Fibroblast of skin of right quadriceps (primary cell): ENCODE results near the gene CAMTA1.
"Not testable (repeated sequence)": the region's sequence is repeated elsewhere in the genome, so short reads cannot be mapped to it uniquely, and the experiment has no call there.

Experiments
- DNase-seq: peaks from one replicate; pipeline ENCODE4 v3.0.0-alpha.2; 2013

CAMTA1 gene

DNA sequence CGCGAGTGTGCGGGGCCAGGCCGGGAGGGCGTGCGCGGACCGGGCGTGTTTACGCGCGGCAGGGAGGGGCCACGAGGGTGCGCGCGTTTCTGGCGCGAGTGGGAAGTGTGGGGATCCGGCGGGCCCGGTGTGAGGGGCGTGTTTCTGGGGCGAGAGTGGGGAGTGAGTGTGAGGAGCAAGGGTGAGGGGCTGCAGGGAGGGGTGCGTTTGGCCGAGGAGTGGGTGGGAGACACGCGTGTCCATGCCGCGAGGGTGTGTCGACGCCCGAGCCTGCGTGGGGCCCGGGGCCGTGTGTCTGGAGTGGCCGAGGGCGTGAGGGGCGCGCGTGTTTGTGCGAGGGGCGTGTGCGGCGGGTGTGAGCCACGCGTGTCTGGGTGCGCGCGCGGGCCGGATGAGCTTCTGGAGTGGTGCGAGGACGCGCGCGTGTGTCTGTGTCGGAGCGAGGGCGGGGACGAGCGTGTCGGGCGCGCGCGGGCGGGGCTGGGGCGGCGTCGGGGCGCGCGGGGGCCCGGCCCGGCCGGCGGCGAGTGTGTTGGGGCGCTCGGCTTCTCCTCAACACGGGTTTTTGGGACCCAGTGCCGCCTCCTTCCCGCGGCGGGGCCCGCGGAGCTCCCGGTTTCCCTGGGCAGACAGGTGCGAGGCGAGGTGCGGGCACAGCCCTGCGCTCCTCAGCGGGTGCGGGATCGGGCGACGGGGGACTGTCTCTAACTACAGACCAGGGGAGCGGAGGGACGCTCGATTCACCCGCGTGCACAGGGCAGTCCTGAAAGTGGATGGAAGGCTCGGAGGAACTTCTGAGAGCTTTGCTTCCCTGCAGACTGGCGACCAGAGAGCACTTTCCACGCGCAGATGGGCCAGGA, 920.0 kb downstream of the CAMTA1 start:
- no peak for DNase-seq

DNA sequence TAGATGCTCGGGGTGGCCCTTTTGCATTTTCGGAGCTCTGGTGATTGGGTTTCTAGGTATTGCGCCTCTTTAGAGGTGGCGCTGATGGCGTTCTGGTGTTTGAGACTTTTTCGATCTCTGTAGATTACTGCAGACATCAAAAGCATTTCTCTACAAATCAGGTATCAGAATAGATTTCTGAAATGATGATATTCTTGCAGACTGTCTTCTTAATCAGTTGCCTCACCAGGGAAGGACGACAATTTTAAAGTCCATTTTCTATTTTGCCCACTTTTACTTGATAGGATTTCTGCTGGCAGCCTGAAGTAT, 920.6 kb downstream of the CAMTA1 start:
- DNase-seq: no peak

DNA sequence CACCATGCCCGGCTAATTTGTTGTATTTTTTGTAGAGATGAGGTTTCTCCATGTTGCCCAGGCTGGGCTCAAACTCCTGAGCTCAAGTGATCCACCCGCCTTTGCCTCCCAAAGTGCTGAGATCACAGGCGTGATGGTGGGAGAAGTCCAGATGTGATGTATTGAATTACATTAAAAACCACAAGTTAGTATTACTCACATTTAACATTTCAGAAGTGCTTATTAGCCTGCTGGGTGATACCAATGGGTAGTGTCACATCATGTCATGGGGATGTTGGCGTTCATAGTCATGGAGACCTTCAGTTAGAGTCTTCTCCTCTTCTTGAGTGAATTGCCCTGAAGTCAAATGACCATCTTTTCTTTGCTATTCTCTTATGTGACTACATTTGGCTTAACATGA, 922.3 kb downstream of the CAMTA1 start:
- peak; percentile 45 for DNase-seq

DNA sequence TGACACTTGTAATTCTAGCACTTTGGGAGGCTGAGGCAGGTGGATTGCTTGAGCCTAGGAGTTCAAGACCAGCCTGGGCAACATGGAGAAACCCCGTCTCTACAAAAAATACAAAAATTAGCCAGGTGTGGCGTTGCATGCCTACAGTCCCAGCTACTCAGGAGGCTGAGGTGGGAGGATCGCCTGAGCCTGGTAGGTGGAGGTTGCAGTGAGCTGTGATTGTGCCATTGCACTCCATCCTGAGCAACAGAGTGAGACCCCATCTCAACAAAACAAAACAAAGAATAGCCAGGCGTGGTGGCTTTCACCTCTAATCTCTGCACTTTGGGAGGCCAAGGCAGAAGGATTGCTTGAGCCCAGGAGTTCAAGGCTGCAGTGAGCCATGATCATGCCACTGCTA, 922.8 kb downstream of the CAMTA1 start:
- not testable (repeated sequence) for DNase-seq

DNA sequence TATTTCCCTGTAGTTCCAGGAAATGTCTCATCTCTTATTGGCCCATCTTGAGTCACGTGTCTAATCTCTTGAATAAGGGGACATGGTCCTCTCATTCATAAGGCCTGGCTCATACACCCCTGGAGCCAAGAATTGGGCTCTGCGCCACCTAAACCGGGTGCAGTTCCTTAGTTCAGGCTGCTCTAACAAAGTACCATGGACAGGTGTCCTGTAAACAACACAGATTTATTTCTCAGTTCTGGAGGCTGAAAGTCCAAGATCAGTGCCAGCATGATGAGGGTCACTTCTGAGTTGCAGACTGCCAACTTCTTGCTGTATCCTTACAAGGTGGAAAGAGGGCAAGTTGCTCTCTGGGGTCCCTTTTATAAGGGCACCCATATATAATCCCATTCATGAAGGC, 925.6 kb downstream of the CAMTA1 start:
- DNase-seq: no peak

DNA sequence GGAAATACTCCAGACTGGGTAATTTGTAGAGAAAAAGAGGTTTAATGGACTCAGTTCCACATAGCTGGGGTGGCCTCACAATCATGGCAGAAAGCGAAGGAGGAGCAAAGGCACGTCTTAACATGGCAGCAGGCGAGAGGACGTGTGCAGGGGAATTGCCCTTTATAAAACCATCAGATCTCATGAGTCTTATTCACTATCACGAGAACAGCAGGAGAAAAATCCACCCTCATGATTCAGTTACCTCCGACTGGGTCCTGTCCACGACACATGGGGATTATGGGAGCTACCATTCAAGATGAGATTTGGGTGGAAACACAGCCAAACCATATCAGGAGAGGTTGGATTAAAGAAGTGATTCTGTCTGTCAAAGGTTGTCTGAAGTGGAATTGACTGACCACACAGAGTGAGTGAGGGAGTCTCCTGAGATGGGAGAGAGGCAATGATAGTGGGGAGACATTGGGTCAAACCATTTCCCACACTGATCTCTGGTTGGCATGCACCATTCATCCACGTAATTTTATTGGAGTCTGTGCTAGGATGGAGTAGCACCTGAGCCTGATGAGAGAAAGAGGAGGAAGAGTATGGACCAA, 927.6 kb downstream of the CAMTA1 start:
- DNase-seq: no peak

DNA sequence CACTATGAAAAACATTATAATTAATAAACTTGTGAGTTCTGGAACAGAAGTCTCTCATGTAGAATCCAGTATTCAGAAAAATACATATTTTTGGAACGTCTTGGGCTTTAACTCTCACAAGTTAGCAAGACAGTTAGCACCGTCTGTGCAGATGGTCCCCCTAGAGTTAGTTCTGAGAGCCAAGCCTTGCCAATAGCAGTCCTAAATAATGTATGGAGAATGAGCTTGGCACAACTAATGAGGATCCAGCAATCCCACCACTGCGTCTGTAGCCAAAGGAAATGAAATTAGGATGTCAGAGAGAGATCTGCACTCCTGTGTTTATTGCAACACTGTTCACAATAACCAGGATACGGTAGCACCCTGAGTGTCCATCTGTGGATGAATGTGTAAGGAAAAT, 931.3 kb downstream of the CAMTA1 start:
- DNase-seq: no peak

DNA sequence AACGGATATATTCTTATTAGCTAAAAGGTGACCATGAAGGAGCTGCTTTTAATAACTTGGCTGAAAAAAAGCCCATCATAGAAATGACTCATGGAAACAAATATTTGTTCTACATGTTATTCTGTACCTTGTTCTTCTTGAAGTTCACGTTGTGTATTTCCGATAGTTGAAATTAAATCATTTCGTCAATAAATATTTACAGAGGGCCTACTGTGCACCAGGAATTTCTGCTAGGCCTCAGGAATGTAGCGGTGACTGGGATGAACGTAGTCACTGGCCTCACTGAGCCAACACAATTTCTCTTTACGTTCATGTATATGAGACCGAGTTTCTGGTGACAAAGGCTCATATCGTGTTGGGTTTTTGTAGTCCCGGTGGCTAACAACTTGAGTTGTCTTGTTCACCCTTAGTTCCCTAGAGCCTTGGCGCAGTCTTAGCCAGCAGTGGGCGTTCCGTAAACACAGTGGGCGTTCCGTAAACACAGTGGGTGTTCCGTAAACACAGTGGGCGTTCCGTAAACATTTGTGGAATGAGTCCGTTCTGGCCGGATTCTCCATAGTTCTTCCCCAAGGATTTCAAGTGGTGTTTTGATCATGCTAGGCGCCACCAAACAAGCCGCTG, 932.6 kb downstream of the CAMTA1 start:
- no peak for DNase-seq

DNA sequence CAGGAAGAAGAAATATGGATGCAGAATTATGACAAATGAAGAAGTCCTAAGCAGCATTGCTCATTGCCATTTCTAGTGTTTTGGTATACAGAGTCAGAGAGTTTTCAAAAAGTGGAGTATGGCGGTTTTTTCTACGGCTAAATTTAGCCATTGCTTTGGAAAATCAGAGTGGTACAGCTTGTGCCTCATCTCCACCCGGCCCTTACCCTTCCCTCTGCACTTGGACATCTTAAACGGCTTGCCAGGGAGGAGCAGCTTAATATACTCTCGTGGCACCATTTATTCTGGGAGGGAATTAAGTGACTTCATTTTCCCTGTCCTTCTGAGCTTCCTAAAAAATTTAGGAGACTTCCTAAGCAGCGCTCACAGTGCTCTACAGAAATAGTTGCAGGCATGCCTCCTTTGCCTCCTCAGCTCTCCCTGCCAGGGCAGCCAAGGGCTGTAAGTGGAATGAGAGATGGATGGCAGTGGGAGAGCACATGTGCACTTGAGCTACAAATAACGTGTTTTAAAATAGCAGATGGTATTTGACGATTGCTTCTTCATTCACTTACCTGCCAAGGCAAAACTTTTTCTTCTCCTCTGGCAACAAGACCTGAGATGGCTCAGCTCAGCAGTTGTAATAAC, 934.3 kb downstream of the CAMTA1 start:
- no peak for DNase-seq

DNA sequence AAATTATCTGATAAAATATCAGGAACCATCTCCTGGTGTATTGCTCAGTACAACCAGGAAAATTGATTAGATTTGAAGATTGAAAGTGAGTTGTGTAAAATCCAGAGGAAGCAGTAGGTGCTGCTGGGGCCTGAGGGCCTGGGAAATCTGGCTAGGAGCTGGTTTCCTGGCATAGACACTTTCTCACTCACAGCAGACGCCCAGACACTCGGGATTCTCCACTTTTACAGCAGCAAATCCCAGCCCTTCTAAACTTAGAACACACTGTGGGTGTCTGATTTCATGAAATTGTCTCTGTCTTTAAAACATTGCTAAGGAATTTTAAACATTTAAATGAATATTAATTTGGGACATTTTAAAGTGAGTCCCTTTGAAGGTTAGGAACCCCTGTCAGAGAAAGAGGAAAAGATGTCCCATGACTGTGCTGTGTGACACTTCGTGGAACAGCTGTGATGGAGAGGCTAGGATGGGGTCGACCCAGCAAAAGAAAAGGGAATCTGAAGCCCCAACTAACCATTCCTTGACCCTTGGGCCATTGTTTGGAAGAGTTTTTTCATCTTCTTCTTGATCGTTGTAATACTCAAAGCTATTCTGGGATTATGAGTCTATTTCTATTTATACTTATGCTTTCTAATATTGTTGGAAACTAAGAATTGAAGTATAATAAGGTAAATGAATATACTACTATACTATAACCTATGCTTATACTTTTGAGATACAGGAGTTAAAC, 936.9 kb downstream of the CAMTA1 start:
- DNase-seq: no peak

DNA sequence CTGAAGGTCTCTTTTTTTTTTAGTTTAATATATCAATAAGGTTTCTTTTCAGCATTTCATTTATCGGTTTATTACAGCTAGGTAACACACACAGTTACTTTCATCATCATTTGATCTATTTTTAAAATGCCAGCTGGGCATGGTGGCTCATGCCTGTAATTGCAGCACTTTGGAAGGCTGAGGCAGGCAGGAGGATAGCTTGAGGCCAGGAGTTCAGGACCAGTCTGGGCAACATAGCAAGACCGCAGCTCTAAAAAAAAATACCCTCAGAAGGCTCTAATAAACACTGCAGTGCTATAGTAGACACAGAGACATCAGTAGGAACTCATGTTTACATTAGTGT, 937.4 kb downstream of the CAMTA1 start:
- DNase-seq: no peak

DNA sequence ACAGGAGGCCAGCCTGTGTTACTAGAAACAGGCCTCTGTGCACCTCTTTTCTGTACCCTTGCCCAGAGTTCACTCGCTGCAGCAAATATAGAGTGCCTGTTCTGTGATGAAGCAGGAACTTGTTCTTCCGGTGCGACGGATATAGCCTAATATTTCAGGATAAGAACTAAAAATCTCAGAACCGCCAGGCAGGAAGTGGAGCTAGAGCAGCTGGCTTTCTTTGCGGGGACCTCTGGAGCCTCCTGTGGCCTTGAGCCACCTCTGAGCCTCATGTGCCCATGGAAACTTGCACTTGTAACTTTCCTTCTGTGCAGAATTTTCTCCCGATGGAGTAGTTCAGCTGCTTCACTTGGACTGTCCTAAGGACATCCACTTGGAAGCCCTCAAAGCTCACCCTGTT, 941.4 kb downstream of the CAMTA1 start:
- no peak for DNase-seq

DNA sequence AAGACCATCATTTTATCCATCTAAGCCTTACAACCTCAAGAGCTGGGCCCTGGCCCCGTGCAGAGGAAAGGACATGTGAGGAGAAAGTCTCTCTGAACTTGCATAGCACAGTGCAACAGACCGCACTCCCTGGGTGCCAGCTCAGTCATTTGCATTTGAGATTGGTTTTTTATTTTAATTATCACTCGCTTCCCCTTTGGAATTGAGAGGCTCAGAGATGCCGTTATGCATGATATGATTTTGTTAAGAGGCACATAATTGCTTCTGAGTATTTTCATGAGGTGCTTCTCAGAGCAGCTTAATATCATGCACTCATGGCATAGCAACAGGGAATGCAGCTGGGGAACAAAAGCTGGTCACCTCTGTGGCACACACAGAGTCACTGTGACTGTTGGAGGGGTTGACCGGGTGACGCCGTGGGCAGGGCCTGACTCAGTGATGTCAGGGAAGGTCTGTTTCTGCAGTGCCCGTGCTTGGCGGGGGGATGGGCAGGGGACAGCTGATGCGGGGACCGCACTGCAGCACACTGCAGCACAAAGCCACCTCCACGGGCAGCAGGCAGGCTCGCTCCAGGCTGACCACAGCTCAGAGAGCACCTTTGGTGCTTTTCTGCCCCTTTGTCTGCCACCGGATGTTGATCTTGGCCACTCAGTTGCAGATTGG, 942.7 kb downstream of the CAMTA1 start:
- DNase-seq: no peak

DNA sequence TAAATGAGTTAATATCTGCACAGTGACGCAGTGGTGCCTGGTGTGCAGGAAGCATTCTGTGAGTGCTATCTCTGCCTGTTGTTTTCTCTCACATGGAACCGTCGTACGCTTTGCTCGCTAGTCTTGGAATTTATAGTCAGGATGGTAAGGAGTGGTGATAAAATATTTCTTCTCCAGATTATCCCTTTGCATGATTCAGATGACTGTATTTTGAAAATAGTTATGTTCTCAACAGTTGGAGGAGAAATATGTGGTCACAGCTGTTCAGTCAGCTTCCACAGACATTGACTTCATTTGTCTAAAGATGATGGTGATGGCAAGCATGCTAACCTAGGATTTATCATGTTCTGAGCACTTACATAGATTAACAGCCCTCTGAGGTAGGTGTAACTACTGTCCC, 944.5 kb downstream of the CAMTA1 start:
- no peak for DNase-seq

DNA sequence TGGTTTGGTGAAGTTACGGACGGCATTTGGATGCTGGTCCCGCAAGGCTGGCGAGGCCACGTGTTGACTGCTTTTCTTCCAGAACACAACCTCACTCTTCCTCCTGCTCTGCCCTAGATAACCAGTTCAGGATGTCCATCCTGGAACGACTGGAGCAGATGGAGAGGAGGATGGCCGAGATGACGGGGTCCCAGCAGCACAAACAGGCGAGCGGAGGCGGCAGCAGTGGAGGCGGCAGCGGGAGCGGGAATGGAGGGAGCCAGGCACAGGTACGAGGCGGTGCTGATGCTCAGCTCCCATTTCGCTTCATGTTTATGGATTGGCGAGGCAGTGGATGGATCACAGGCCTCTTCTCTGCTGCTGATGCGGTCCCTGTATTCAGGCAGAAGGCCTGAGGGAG, 947.1 kb downstream of the CAMTA1 start:
- no peak for DNase-seq

DNA sequence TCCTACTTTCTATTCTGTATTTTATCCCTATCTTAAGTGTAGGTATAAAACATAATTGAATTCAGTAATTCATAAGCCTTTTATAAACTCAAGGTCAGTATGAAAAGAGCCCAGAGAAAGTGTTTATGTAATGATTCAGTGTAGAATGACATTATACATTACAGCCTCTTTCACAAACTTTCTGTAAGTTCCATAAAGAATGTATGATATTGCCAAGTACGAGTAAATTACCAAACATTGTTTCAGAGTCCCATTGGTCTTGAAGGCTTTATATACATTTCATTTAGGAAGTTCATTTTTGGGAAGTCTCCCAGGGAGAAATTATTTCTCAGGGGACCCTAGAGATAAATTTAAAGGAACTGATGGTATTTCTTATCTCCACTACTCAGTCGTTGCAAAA, 948.0 kb downstream of the CAMTA1 start:
- DNase-seq: peak; percentile 9

DNA sequence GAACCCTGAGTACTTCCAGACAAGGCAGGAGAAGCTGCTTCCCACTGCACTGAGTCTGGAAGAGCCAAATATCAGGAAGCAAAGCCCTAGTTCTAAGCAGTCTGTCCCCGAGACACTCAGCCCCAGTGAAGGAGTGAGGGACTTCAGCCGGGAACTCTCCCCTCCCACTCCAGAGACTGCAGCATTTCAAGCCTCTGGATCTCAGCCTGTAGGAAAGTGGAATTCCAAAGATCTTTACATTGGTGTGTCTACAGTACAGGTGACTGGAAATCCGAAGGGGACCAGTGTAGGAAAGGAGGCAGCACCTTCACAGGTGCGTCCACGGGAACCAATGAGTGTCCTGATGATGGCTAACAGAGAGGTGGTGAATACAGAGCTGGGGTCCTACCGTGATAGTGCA, 952.8 kb downstream of the CAMTA1 start:
- no peak for DNase-seq

DNA sequence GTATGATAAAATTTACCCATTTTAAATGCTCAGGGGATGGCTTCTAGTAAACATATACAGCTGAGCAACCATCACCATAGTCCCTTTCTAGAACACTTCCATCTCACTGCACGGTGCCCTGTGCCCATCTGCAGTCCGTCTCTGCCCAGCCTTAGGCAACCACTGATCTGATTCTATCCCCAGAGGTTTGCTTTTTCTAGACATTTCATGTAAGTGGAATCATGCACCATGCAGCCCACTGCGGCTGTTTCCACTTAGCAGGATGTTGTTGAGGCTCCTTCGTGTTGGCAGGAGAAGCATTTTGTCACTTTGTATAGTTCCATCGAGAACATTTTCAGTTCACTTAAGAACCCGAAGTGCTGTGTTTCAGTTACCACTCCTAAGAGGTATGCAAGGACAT, 958.1 kb downstream of the CAMTA1 start:
- DNase-seq: no peak

DNA sequence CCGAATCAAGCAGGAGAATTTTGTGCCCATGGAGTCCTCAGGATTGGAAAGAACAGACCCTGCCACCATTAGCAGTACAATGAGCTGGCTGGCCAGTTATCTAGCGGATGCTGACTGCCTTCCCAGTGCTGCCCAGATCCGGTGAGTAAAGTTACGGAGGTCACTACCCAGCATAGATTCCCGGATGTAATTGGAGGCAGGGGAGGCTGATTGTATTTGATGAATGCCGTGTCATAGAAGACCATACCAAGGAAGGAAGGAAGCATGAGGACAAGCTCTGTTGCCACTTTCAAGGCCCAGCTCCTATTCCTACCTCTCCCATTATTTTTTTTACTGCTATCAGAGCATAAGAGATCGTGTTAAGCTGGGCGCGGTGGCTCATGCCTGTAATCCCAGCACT, 959.6 kb downstream of the CAMTA1 start:
- DNase-seq: no peak

DNA sequence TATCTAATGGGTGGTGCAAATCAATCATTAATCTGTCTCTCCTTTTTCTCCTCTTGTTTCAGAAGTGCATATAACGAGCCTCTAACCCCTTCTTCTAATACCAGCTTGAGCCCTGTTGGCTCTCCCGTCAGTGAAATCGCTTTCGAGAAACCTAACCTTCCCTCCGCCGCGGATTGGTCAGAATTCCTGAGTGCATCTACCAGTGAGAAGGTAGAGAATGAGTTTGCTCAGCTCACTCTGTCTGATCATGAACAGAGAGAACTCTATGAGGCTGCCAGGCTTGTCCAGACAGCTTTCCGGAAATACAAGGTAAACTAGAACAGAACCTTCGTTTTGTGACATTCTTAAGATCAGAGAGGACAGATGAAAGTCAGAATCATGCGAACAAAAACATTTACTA, 960.5 kb downstream of the CAMTA1 start:
- no peak for DNase-seq

DNA sequence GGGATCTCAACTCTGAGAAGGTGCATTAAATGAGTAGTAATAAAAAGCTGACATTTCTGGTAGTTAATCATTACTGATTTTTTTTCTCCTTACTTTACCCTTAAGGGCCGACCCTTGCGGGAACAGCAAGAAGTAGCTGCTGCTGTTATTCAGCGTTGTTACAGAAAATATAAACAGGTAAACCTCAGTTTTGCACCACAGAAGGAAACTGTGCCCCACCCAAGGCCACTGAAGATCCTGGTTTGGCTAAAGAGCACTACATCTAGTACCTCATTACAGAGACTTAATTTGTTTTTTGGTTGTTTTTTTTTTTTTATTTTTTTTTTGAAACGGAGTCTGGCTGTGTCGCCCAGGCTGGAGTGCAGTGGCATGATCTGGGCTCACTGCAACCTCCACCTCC, 962.4 kb downstream of the CAMTA1 start:
- DNase-seq: no peak

DNA sequence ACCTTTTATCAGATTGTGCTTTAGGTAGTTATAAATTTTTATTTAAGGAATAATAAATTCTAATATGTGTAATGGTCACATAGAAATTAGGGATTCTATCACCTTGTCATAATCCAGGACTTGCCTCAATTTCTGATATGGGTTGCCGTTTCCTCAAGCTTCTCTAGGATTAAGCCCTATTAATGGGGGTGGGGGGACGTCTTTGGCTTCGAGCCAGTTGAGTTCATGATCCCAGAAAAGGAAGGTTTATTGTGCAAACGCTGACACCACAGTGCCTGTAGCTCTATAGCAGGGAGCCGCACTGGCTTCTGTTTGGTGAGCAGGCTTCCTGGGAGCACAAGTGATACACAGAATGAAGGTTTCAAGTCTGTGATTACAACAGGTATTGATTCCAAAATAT, 963.9 kb downstream of the CAMTA1 start:
- no peak for DNase-seq

DNA sequence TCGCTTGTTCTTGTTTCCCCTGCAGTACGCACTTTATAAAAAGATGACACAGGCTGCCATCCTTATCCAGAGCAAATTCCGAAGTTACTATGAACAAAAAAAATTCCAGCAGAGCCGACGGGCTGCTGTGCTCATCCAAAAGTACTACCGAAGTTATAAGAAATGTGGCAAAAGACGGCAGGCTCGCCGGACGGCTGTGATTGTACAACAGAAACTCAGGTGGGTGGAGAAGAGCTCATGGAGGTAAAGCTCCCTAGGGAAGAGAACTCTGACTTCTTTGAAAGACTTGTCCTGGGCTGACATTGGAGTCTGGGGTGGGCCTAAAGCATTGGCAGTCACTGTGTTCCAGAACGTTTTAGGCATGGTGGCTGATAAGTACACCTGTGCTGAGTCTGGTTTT, 965.9 kb downstream of the CAMTA1 start:
- no peak for DNase-seq
